Hepatocyte (in vitro differentiated cells): Measurements from ENCODE around the gene WFDC12. TPM values are rescaled to one million over a fixed set of nuclear protein-coding genes. Genes with fewer than 3 reads are reported as not detected.
"Not testable (repeated sequence)": the region's sequence is repeated elsewhere in the genome, so short reads cannot be mapped to it uniquely, and the experiment has no call there.

Experiments used
- DNase-seq: peaks from one replicate; pipeline ENCODE4 v3.0.0-alpha.2; 2016; ENCODE audit warnings: low spot score
- H2AFZ ChIP-seq: fragments of 200-600 bp; sonication (generic); 2 replicates; pipeline ENCODE4 v1.6.0; 2016; ENCODE audit warnings: antibody characterized with exemption, mild to moderate bottlenecking
- H3K27ac ChIP-seq: fragments of 200-600 bp; sonication (generic); 2 replicates; pipeline ENCODE4 v1.5.1; 2016; ENCODE audit warnings: mild to moderate bottlenecking
- H3K27me3 ChIP-seq: fragments of 200-600 bp; sonication (generic); 2 replicates; pipeline ENCODE4 v1.6.1; 2016
- H3K36me3 ChIP-seq: fragments of 200-600 bp; sonication (generic); replicated peaks from 2 replicates; pipeline ENCODE4 v1.5.1; 2016; ENCODE audit warnings: low read depth; ENCODE audit not compliant: insufficient read depth
- H3K4me1 ChIP-seq: fragments of 200-600 bp; sonication (generic); 2 replicates; pipeline ENCODE4 v1.5.1; 2016; ENCODE audit warnings: mild to moderate bottlenecking, moderate library complexity; ENCODE audit not compliant: insufficient read depth
- H3K4me2 ChIP-seq: fragments of 200-600 bp; sonication (generic); 2 replicates; pipeline ENCODE4 v1.6.0; 2016
- H3K4me3 ChIP-seq: fragments of 200-600 bp; sonication (generic); 2 replicates; pipeline ENCODE4 v1.5.1; 2016; ENCODE audit warnings: mild to moderate bottlenecking
- H3K79me2 ChIP-seq: fragments of 200-600 bp; sonication (generic); 2 replicates; pipeline ENCODE4 v1.6.0; 2017; ENCODE audit warnings: mild to moderate bottlenecking
- H3K9me2 ChIP-seq: fragments of 200-600 bp; sonication (generic); replicated peaks from 2 replicates; pipeline ENCODE4 v1.6.0; 2017; ENCODE audit warnings: mild to moderate bottlenecking; ENCODE audit not compliant: insufficient read depth
- H3K9me3 ChIP-seq: fragments of 200-600 bp; sonication (generic); 2 replicates; pipeline ENCODE4 v1.5.1; 2016; ENCODE audit warnings: low read depth, mild to moderate bottlenecking
- H4K20me1 ChIP-seq: fragments of 200-600 bp; sonication (generic); 2 replicates; pipeline ENCODE4 v1.6.0; 2016; ENCODE audit warnings: mild to moderate bottlenecking; ENCODE audit not compliant: insufficient read depth, poor library complexity, severe bottlenecking
- EZH2 ChIP-seq: fragments of 200-600 bp; sonication (generic); IDR thresholded peaks from 2 replicates; pipeline ENCODE4 v1.6.1; 2016; ENCODE audit warnings: antibody characterized with exemption, mild to moderate bottlenecking, borderline replicate concordance
- EZH2phosphoT487 ChIP-seq: fragments of 200-600 bp; sonication (generic); IDR thresholded peaks from one replicate; pipeline ENCODE4 v1.6.1; 2018; ENCODE audit warnings: antibody characterized with exemption, mild to moderate bottlenecking, low read depth, moderate library complexity; ENCODE audit not compliant: unreplicated experiment, severe bottlenecking
- WGBS: methylation state at CpG from one replicate; pipeline ENCODE4 v1.1.6; 2016; ENCODE audit warnings: low lambda C conversion rate; ENCODE audit errors: missing lambda C conversion rate; 5-methylcytosine and 5-hydroxymethylcytosine counted together
- polyA plus RNA-seq: library from polyadenylated mRNA; unstranded; fragments of >200 nt; fragmentation: Nextera tagmentation; extraction: Ambion mirVana; gene quantifications from 2 replicates; pipeline ENCODE4 v1.2.1, GENCODE V29; 2016
- total RNA-seq: library from RNA; depleted of rRNA; stranded (reverse); fragments of >200 nt; gene quantifications from 2 replicates; pipeline ENCODE4 v1.2.3, GENCODE V29; 2014
- TF ChIP-seq, protein P1 (sequence below): fragments of 200-600 bp; sonication (generic); IDR thresholded peaks from 2 replicates; pipeline ENCODE4 v1.5.1; 2016; ENCODE audit warnings: antibody characterized with exemption, mild to moderate bottlenecking; ENCODE audit not compliant: poor library complexity

WFDC12 gene
- total and polyA plus RNA-seq, 2 experiments from 2014 or later = not detected

- Histone ChIP-seq H3K79me2 (no peaks in the 10 kb centered on the region), H3K4me1 (no peaks in the 10 kb centered on the region), H3K36me3 (no peaks in the 10 kb centered on the region), H3K9me3 (no peaks in the 10 kb centered on the region), H3K27me3 (peaks cover 33% of the 10 kb centered on the region), H2AFZ (no peak overlapping the region), H3K9me2 (no peaks in the 10 kb centered on the region), H3K27ac (no peak overlapping the region), H3K4me3 (no peak overlapping the region), H4K20me1 (no peaks in the 10 kb centered on the region), H3K4me2 (no peak overlapping the region)
- DNase-seq = no peak
- WGBS = 87% methylated on average over 3 of the region's 3 CpGs
- TF ChIP-seq EZH2 = no peak
These were observed 24.8 kb upstream of the WFDC12 start for GRCh38 chr20:45149062-45149461.

GRCh38 chr20:45140836-45141235 is 16.6 kb upstream of the WFDC12 start:
- Histone ChIP-seq H3K27ac (no peak overlapping the region), H3K9me2 (no peaks in the 10 kb centered on the region), H3K4me1 (no peaks in the 10 kb centered on the region), H3K79me2 (no peaks in the 10 kb centered on the region), H3K27me3 (peaks cover 15% of the 10 kb centered on the region), H2AFZ (no peak overlapping the region), H3K4me2 (no peak overlapping the region), H4K20me1 (no peaks in the 10 kb centered on the region), H3K36me3 (no peaks in the 10 kb centered on the region), H3K4me3 (no peak overlapping the region), H3K9me3 (no peaks in the 10 kb centered on the region)
- no peak for DNase-seq
- WGBS = 78% methylated on average over 4 of the region's 4 CpGs
- TF ChIP-seq, protein P1, sequence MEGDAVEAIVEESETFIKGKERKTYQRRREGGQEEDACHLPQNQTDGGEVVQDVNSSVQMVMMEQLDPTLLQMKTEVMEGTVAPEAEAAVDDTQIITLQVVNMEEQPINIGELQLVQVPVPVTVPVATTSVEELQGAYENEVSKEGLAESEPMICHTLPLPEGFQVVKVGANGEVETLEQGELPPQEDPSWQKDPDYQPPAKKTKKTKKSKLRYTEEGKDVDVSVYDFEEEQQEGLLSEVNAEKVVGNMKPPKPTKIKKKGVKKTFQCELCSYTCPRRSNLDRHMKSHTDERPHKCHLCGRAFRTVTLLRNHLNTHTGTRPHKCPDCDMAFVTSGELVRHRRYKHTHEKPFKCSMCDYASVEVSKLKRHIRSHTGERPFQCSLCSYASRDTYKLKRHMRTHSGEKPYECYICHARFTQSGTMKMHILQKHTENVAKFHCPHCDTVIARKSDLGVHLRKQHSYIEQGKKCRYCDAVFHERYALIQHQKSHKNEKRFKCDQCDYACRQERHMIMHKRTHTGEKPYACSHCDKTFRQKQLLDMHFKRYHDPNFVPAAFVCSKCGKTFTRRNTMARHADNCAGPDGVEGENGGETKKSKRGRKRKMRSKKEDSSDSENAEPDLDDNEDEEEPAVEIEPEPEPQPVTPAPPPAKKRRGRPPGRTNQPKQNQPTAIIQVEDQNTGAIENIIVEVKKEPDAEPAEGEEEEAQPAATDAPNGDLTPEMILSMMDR = no peak
- TF ChIP-seq EZH2phosphoT487 = no peak
- no peak for TF ChIP-seq EZH2

DNA sequence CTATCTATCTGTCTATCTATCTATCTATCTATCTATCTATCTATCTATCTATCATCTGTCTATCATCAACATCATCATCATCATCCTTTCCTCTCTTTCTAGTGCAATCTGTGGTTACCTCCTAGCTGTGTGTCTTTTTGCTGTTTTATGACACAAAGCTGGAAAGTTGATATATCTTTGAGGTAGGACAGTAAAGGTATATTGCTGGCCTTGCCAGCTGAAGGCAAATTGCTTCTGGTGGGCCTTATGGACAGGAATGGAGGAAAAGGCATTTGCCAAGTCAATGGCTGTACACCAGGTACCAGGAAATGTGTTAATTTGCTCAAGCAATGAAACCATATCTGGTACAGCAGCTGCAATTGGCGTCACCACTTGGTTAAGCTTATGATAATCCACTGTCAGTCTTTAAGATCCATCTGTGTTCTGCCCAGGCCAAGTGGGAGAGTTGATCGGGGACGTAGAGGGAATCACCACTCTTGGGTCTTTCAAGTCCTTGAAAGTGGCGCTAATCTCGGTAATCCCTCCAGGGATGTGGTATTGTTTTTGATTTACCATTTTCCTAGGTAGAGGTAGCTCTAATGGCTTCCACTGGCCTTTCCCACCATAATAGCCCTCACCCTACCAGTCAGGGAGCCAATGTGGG is 15.6 kb upstream of the WFDC12 start:
- not testable (repeated sequence) for H3K36me3 ChIP-seq, H3K4me2 ChIP-seq, H2AFZ ChIP-seq, H3K9me3 ChIP-seq, H3K79me2 ChIP-seq, H3K27me3 ChIP-seq, H3K9me2 ChIP-seq, H3K4me1 ChIP-seq, DNase-seq, H3K27ac ChIP-seq, H4K20me1 ChIP-seq, H3K4me3 ChIP-seq
- WGBS = 93% methylated on average over 5 of the region's 5 CpGs

- peak; percentile 71 for DNase-seq
- no peak overlapping the region for H3K4me3 ChIP-seq
- no peaks in the 10 kb centered on the region for H3K79me2 ChIP-seq
- TF ChIP-seq, protein P1 = peak; percentile 63
- TF ChIP-seq EZH2 = no peak
- no peak for TF ChIP-seq EZH2phosphoT487
- H3K9me2 ChIP-seq = peaks cover 2% of the 10 kb centered on the region
- H3K36me3 ChIP-seq = no peaks in the 10 kb centered on the region
- no peaks in the 10 kb centered on the region for H4K20me1 ChIP-seq
- H3K27me3 ChIP-seq = no peaks in the 10 kb centered on the region
- WGBS = 47% methylated on average over 20 of the region's 20 CpGs
- H3K4me1 ChIP-seq = no peaks in the 10 kb centered on the region
- peak overlapping the region; percentile 10 for H3K27ac ChIP-seq
- no peak overlapping the region for H2AFZ ChIP-seq
- H3K9me3 ChIP-seq = no peaks in the 10 kb centered on the region
- peak overlapping the region; percentile 36 for H3K4me2 ChIP-seq
These were observed 14.5 kb upstream of the WFDC12 start for GRCh38 chr20:45138561-45139300.
